ENCODE data around the gene ADGRL3. TPM values are rescaled to one million over a fixed set of nuclear protein-coding genes. Genes with fewer than 3 reads are reported as not detected.

Gene ADGRL3
- total and polyA plus RNA-seq, 2 donors (not counting 1 experiment from before 2014, with no cell fraction given): not detected

- H3K9ac ChIP-seq (ENCODE audit: low read length): no peak overlapping the region
- H2AFZ ChIP-seq (ENCODE audit: insufficient read depth, low read depth, low read length, poor library complexity, severe bottlenecking): no peak overlapping the region
- H3K27me3 Mint-ChIP-seq: no peaks in the 10 kb centered on the region
- ChIA-PET POLR2A (no interaction called here), CTCF (no interaction called here)
- no peak overlapping the region for H3K4me3 ChIP-seq (ENCODE audit: control extremely low read depth in 1 of 5, extremely low read depth in 1 of 5, insufficient read depth in 1 of 5, low read depth in 2 of 5, low read length in 4 of 5)
- no peaks in the 10 kb centered on the region for H3K36me3 ChIP-seq (replicated peaks in 1 of 2; ENCODE audit: control extremely low read depth in 1 of 2, control insufficient read depth in 1 of 2, extremely low read depth in 1 of 2, insufficient read depth in 2 of 2, low read length in 1 of 2)
- H3K4me3 Mint-ChIP-seq: no peak overlapping the region
- H3K4me2 ChIP-seq (replicated peaks; ENCODE audit: low read depth, low read length, poor library complexity, severe bottlenecking): no peak overlapping the region
- TF ChIP-seq EZH2 (IDR thresholded peaks at IDR 0.05; ENCODE audit: borderline replicate concordance, insufficient read depth, low read depth, low read length, poor library complexity, severe bottlenecking): no peak
- TF ChIP-seq, protein P1, sequence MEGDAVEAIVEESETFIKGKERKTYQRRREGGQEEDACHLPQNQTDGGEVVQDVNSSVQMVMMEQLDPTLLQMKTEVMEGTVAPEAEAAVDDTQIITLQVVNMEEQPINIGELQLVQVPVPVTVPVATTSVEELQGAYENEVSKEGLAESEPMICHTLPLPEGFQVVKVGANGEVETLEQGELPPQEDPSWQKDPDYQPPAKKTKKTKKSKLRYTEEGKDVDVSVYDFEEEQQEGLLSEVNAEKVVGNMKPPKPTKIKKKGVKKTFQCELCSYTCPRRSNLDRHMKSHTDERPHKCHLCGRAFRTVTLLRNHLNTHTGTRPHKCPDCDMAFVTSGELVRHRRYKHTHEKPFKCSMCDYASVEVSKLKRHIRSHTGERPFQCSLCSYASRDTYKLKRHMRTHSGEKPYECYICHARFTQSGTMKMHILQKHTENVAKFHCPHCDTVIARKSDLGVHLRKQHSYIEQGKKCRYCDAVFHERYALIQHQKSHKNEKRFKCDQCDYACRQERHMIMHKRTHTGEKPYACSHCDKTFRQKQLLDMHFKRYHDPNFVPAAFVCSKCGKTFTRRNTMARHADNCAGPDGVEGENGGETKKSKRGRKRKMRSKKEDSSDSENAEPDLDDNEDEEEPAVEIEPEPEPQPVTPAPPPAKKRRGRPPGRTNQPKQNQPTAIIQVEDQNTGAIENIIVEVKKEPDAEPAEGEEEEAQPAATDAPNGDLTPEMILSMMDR (IDR thresholded peaks at IDR 0.05): no peak
- WGBS (ENCODE audit: insufficient coverage): no CpG with 5 or more reads among the region's 1 CpG
- no peaks in the 10 kb centered on the region for H3K9me3 ChIP-seq (ENCODE audit: control extremely low read depth in 1 of 3, control insufficient read depth in 2 of 3, insufficient read depth in 1 of 3, low read length in 2 of 3)
- H3K4me1 ChIP-seq (ENCODE audit: control insufficient read depth in 2 of 2, insufficient read depth in 2 of 2, low read length in 2 of 2): no peaks in the 10 kb centered on the region
- no peak for ATAC-seq (ENCODE audit: low read depth)
- H3K79me2 ChIP-seq (ENCODE audit: control insufficient read depth, insufficient read depth, low read length): no peaks in the 10 kb centered on the region
- H3K4me1 Mint-ChIP-seq: no peaks in the 10 kb centered on the region
- DNase-seq: no peak
- intact Hi-C loops (cut with micrococcal nuclease): no loop called here
- no peak overlapping the region for H3K27ac ChIP-seq (ENCODE audit: low read length in 2 of 2)
- no peak overlapping the region for H3K27ac Mint-ChIP-seq
- H3K9me3 Mint-ChIP-seq (ENCODE audit: insufficient read depth): no peaks in the 10 kb centered on the region
- no peaks in the 10 kb centered on the region for H3K27me3 ChIP-seq (replicated peaks in 1 of 4; ENCODE audit: control extremely low read depth in 1 of 4, control insufficient read depth in 3 of 4, insufficient read depth in 4 of 4, low read length in 3 of 4)
- no peaks in the 10 kb centered on the region for H4K20me1 ChIP-seq (ENCODE audit: control insufficient read depth, insufficient read depth, low read length, poor library complexity, severe bottlenecking)
Measured at GRCh38 chr4:61782133-61782532, 582.0 kb downstream of the ADGRL3 start.

- CTCF ChIA-PET: no interaction called here
- no peaks in the 10 kb centered on the region for H3K27me3 ChIP-seq (replicated peaks in 1 of 4; ENCODE audit: control extremely low read depth in 1 of 4, control insufficient read depth in 3 of 4, insufficient read depth in 4 of 4, low read length in 3 of 4)
- TF ChIP-seq, protein P1 (IDR thresholded peaks at IDR 0.05): no peak
- TF ChIP-seq EZH2 (IDR thresholded peaks at IDR 0.05; ENCODE audit: borderline replicate concordance, insufficient read depth, low read depth, low read length, poor library complexity, severe bottlenecking): no peak
- no peaks in the 10 kb centered on the region for H3K9me3 ChIP-seq (ENCODE audit: control extremely low read depth in 1 of 3, control insufficient read depth in 2 of 3, insufficient read depth in 1 of 3, low read length in 2 of 3)
- no peak overlapping the region for H2AFZ ChIP-seq (ENCODE audit: insufficient read depth, low read depth, low read length, poor library complexity, severe bottlenecking)
- no peak overlapping the region for H3K27ac Mint-ChIP-seq
- H3K27me3 Mint-ChIP-seq: no peaks in the 10 kb centered on the region
- no peak overlapping the region for H3K4me3 ChIP-seq (ENCODE audit: control extremely low read depth in 1 of 5, extremely low read depth in 1 of 5, insufficient read depth in 1 of 5, low read depth in 2 of 5, low read length in 4 of 5)
- H3K4me1 Mint-ChIP-seq: no peaks in the 10 kb centered on the region
- H3K27ac ChIP-seq (ENCODE audit: low read length in 2 of 2): no peak overlapping the region
- DNase-seq: no peak
- intact Hi-C loops (cut with micrococcal nuclease): no loop called here
- POLR2A ChIA-PET: no interaction called here
- H3K36me3 ChIP-seq (replicated peaks in 1 of 2; ENCODE audit: control extremely low read depth in 1 of 2, control insufficient read depth in 1 of 2, extremely low read depth in 1 of 2, insufficient read depth in 2 of 2, low read length in 1 of 2): no peaks in the 10 kb centered on the region
- no peak overlapping the region for H3K9ac ChIP-seq (ENCODE audit: low read length)
- ATAC-seq (ENCODE audit: low read depth): no peak
- H3K4me1 ChIP-seq (ENCODE audit: control insufficient read depth in 2 of 2, insufficient read depth in 2 of 2, low read length in 2 of 2): no peaks in the 10 kb centered on the region
- H3K4me3 Mint-ChIP-seq: no peak overlapping the region
- no peaks in the 10 kb centered on the region for H3K79me2 ChIP-seq (ENCODE audit: control insufficient read depth, insufficient read depth, low read length)
- no peaks in the 10 kb centered on the region for H4K20me1 ChIP-seq (ENCODE audit: control insufficient read depth, insufficient read depth, low read length, poor library complexity, severe bottlenecking)
- H3K9me3 Mint-ChIP-seq (ENCODE audit: insufficient read depth): no peaks in the 10 kb centered on the region
- H3K4me2 ChIP-seq (replicated peaks; ENCODE audit: low read depth, low read length, poor library complexity, severe bottlenecking): no peak overlapping the region
Measured at GRCh38 chr4:61783050-61783449, 582.9 kb downstream of the ADGRL3 start.

All from B cell (primary cell).